H1 (cell line): Measurements from ENCODE around the gene BET1L. TPM values are rescaled to one million over a fixed set of nuclear protein-coding genes. Genes with fewer than 3 reads are reported as not detected.

ENCODE experiments used
- CTCF ChIA-PET: fragments of 300-600 bp; sonication (Branson Sonifier 250); formaldehyde crosslinking; loops from one replicate; lab custom pipeline; 2021; ENCODE audit not compliant: partially characterized antibody; lab: Charles Lee
- POLR2A ChIA-PET: fragments of 300-600 bp; sonication (Branson Sonifier 250); formaldehyde crosslinking; loops from one replicate; lab custom pipeline; 2021; ENCODE audit warnings: inconsistent platforms; ENCODE audit not compliant: partially characterized antibody; lab: Charles Lee
- DNase-seq, 2 experiments: peaks; one replicate each; pipeline versions ENCODE4 v3.0.0 to v3.0.0-alpha.2; 2010 to 2022; ENCODE audit warnings: low spot score in 2 of 2, low read depth in 1 of 2, mixed read lengths in 1 of 2
- FAIRE-seq: peaks from 2 replicates; lab custom pipeline; 2011; peaks lifted over from hg19 to GRCh38; lab: Jason Lieb, UNC
- H2AFZ ChIP-seq: 2 replicates; pipeline ENCODE4 v1.8.1; 2012; ENCODE audit warnings: low read length, inconsistent platforms
- H2AK5ac ChIP-seq: 2 replicates; pipeline ENCODE4 v1.6.1; 2013; ENCODE audit warnings: low read depth, low read length
- H2BK120ac ChIP-seq: replicated peaks from 2 replicates; pipeline ENCODE3; 2013; ENCODE audit warnings: low read depth, low read length, inconsistent platforms
- H2BK12ac ChIP-seq: 2 replicates; pipeline ENCODE4 v1.6.1; 2013; ENCODE audit warnings: low read depth, low read length
- H2BK15ac ChIP-seq: 2 replicates; pipeline ENCODE4 v1.6.1; 2013; ENCODE audit warnings: low read length
- H2BK20ac ChIP-seq: 2 replicates; pipeline ENCODE4 v1.6.1; 2013; ENCODE audit warnings: low read length
- H2BK5ac ChIP-seq: 2 replicates; pipeline ENCODE4 v1.6.1; 2013; ENCODE audit warnings: low read depth, low read length
- H3K14ac ChIP-seq: 2 replicates; pipeline ENCODE4 v1.6.1; 2013; ENCODE audit warnings: inconsistent platforms; ENCODE audit not compliant: insufficient read length
- H3K18ac ChIP-seq: 2 replicates; pipeline ENCODE4 v1.6.1; 2013; ENCODE audit warnings: low read length; ENCODE audit errors: extremely low read depth
- H3K23ac ChIP-seq: 2 replicates; pipeline ENCODE4 v1.6.1; 2013; ENCODE audit warnings: inconsistent platforms; ENCODE audit not compliant: insufficient read length
- H3K23me2 ChIP-seq: 2 replicates; pipeline ENCODE4 v1.6.1; 2013; ENCODE audit warnings: low read depth, low read length
- H3K27ac ChIP-seq: 2 replicates; pipeline ENCODE4 v1.6.1; 2011; ENCODE audit warnings: low read depth, low read length, inconsistent platforms
- H3K27me3 ChIP-seq, 4 experiments: replicated peaks in 1 of 4; 1 replicate in 1 of 4; 2 replicates in 3 of 4; pipeline versions ENCODE4 v1.6.1 to v1.8.1; 2011 to 2013; ENCODE audit warnings: low read length in 3 of 4, mild to moderate bottlenecking in 3 of 4, inconsistent platforms in 2 of 4, mixed read lengths in 2 of 4, moderate library complexity in 1 of 4; ENCODE audit not compliant: control insufficient read depth in 3 of 4, insufficient read depth in 3 of 4; ENCODE audit errors: extremely low read depth in 1 of 4
- H3K36me3 ChIP-seq, 4 experiments: 2 replicates each; pipeline versions ENCODE4 v1.6.1 to v1.8.1; 2011 to 2013; ENCODE audit warnings: mild to moderate bottlenecking in 4 of 4, low read length in 3 of 4, moderate library complexity in 2 of 4, control low read depth in 1 of 4, inconsistent platforms in 1 of 4; ENCODE audit not compliant: insufficient read depth in 4 of 4, control insufficient read depth in 2 of 4
- H3K4ac ChIP-seq: replicated peaks from 2 replicates; pipeline ENCODE3; 2013; ENCODE audit warnings: low read length, low read depth, mixed read lengths, inconsistent platforms; ENCODE audit not compliant: insufficient read length
- H3K4me1 ChIP-seq, 4 experiments: replicated peaks in 1 of 4; 1 replicate in 1 of 4; 2 replicates in 3 of 4; pipeline versions ENCODE4 v1.6.1 to v1.8.1; 2011 to 2013; ENCODE audit warnings: low read length in 3 of 4, inconsistent platforms in 2 of 4, mixed read lengths in 1 of 4; ENCODE audit not compliant: insufficient read depth in 4 of 4, control insufficient read depth in 3 of 4
- H3K4me2 ChIP-seq, 2 experiments: 2 replicates each; pipeline versions ENCODE4 v1.6.1 to v1.8.1; 2011 to 2013; ENCODE audit warnings: low read depth in 2 of 2, low read length in 2 of 2, control low read depth in 1 of 2, inconsistent platforms in 1 of 2, mild to moderate bottlenecking in 1 of 2; ENCODE audit not compliant: insufficient read depth in 1 of 2
- H3K4me3 ChIP-seq, 4 experiments: fragments of 200-600, 300-600 bp in 1 of 4; sonication (generic), shearing (Covaris generic), sonication (Bioruptor Twin) in 1 of 4; 2 replicates each; pipeline versions ENCODE4 v1.5.1 to v1.8.1; 2011 to 2016; ENCODE audit warnings: low read length in 4 of 4, low read depth in 3 of 4, control low read depth in 2 of 4, inconsistent platforms in 2 of 4, mild to moderate bottlenecking in 2 of 4, mixed read lengths in 1 of 4, moderate library complexity in 1 of 4; ENCODE audit not compliant: insufficient read depth in 2 of 4; ENCODE audit errors: extremely low read depth in 1 of 4
- H3K56ac ChIP-seq: replicated peaks from 2 replicates; pipeline ENCODE3; 2013; ENCODE audit warnings: low read depth, mild to moderate bottlenecking, mixed read lengths, low read length, inconsistent platforms; ENCODE audit not compliant: insufficient read length
- H3K79me1 ChIP-seq: 2 replicates; pipeline ENCODE4 v1.6.1; 2013; ENCODE audit warnings: low read depth, low read length, control low read depth
- H3K79me2 ChIP-seq, 2 experiments: 2 replicates each; pipeline versions ENCODE4 v1.6.1 to v1.8.1; 2012 to 2013; ENCODE audit warnings: low read length in 2 of 2, mild to moderate bottlenecking in 2 of 2, inconsistent platforms in 1 of 2; ENCODE audit not compliant: insufficient read depth in 2 of 2, control insufficient read depth in 1 of 2
- H3K9ac ChIP-seq, 4 experiments: replicated peaks in 1 of 4; 1 replicate in 1 of 4; 2 replicates in 3 of 4; pipeline versions ENCODE4 v1.6.1 to v1.8.1; 2011 to 2013; ENCODE audit warnings: low read depth in 3 of 4, low read length in 3 of 4, control low read depth in 2 of 4, mild to moderate bottlenecking in 2 of 4, moderate library complexity in 2 of 4, inconsistent platforms in 1 of 4; ENCODE audit errors: extremely low read depth in 1 of 4
- H3K9me3 ChIP-seq, 2 experiments: 2 replicates each; pipeline versions ENCODE4 v1.6.1 to v1.8.1; 2012 to 2013; ENCODE audit warnings: mild to moderate bottlenecking in 2 of 2, moderate library complexity in 2 of 2, control low read depth in 1 of 2, inconsistent platforms in 1 of 2, low read depth in 1 of 2, low read length in 1 of 2, mixed read lengths in 1 of 2; ENCODE audit not compliant: insufficient read depth in 2 of 2
- H4K20me1 ChIP-seq, 2 experiments: replicated peaks in 1 of 2; 2 replicates each; pipeline versions ENCODE3 to v1.8.1; 2011 to 2013; ENCODE audit warnings: inconsistent platforms in 2 of 2, low read length in 2 of 2, mild to moderate bottlenecking in 1 of 2; ENCODE audit not compliant: insufficient read depth in 2 of 2, control insufficient read depth in 1 of 2
- H4K5ac ChIP-seq: 2 replicates; pipeline ENCODE4 v1.6.1; 2013; ENCODE audit warnings: low read length, low read depth, mixed read lengths, inconsistent platforms; ENCODE audit not compliant: insufficient read length
- H4K8ac ChIP-seq: 2 replicates; pipeline ENCODE4 v1.8.0; 2013; ENCODE audit warnings: mild to moderate bottlenecking, moderate library complexity, low read length, inconsistent platforms; ENCODE audit not compliant: insufficient read depth; ENCODE audit errors: extremely low read depth
- H4K91ac ChIP-seq: replicated peaks from 2 replicates; pipeline ENCODE3; 2013; ENCODE audit warnings: low read length, mixed read lengths, inconsistent platforms; ENCODE audit not compliant: insufficient read length
- POLR2AphosphoS5 ChIP-seq: IDR thresholded peaks from 2 replicates; pipeline ENCODE4 v1.6.1; 2011; ENCODE audit warnings: low read depth, low read length
- SP2 ChIP-seq: IDR thresholded peaks from 2 replicates; pipeline ENCODE4 v1.6.1; 2012; ENCODE audit warnings: mild to moderate bottlenecking, low read length, inconsistent platforms
- WGBS, 2 experiments: shearing (Covaris generic) in 1 of 2; methylation state at CpG; one replicate each; pipeline versions ENCODE4 v1.1.6 to v1.1.7; 2013 to 2015; ENCODE audit warnings: low lambda C conversion rate in 2 of 2, mixed read lengths in 2 of 2, inconsistent platforms in 1 of 2, low coverage in 1 of 2, missing lambda C conversion rate in 1 of 2; ENCODE audit not compliant: insufficient replicate concordance in 2 of 2, insufficient coverage in 1 of 2, insufficient read length in 1 of 2; ENCODE audit errors: extremely low coverage in 1 of 2, missing lambda C conversion rate in 1 of 2; 5-methylcytosine and 5-hydroxymethylcytosine counted together
- polyA plus RNA-seq, 7 experiments: library from polyadenylated mRNA; depleted of rRNA in 3 of 7; stranded (reverse) in 5 of 7; unstranded in 2 of 7; fragments of >200 nt in 5 of 7; fragments of 200-250 nt in 2 of 7; gene quantifications; 1 replicate in 5 of 7; 2 replicates in 1 of 7; 4 replicates in 1 of 7; pipeline versions ENCODE4 v1.2.1 to v1.2.3, GENCODE V29; 2011 to 2013; ENCODE audit warnings: missing spikeins in 2 of 7, mixed read lengths in 2 of 7
- total RNA-seq: library from RNA; stranded (reverse); fragmentation: NEBNext Ultra II Directional; extraction: Animal tissue kit (Norgen Biotek cat#: 25700); gene quantifications from 2 replicates; pipeline ENCODE4 v1.2.1, GENCODE V29; 2021

BET1L gene
- total and polyA plus RNA-seq, 2 of the 8 experiments (the other 6 are each of a cell fraction or from before 2014, with no cell fraction given) = 40.2 to 61.9 TPM

- POLR2A ChIA-PET = interaction anchor here (0.7 to 3.1 kb wide), 5 partner anchors 8 to 27 kb away, joined by 3 to 9 read pairs (median 4); no protein-coding TSS in a partner anchor
- no peak overlapping the region for H3K23ac ChIP-seq
Measured at GRCh38 chr11:253160-253885, 46.1 kb upstream of the BET1L start.

More at GRCh38 chr11:253160-253885, 46.1 kb upstream of the BET1L start:
- no peaks in the 10 kb centered on the region for H3K9me3 ChIP-seq
- no peak overlapping the region for H2BK12ac ChIP-seq
- no peaks in the 10 kb centered on the region for H4K20me1 ChIP-seq
- no peaks in the 10 kb centered on the region for H3K4me1 ChIP-seq
- no peak overlapping the region for H3K4me2 ChIP-seq
- H3K27ac ChIP-seq = no peak overlapping the region
- no peak overlapping the region for H3K9ac ChIP-seq
- H3K79me2 ChIP-seq = no peaks in the 10 kb centered on the region
- no peak overlapping the region for H2AK5ac ChIP-seq
- H3K23me2 ChIP-seq = peaks cover 8% of the 10 kb centered on the region
- no peak overlapping the region for H3K4ac ChIP-seq
- H3K79me1 ChIP-seq = no peaks in the 10 kb centered on the region
- H2BK15ac ChIP-seq = no peak overlapping the region
- peaks cover 15 to 34% (median 24%) of the 10 kb centered on the region in 4 experiments for H3K36me3 ChIP-seq
- CTCF ChIA-PET = interaction anchor here (1.0 to 9.8 kb wide), 11 partner anchors 13 to 112 kb away, joined by 3 to 212 read pairs (median 33); partner anchors contain the start of genes B4GALNT4, IFITM2, NLRP6 and PGGHG
- no peaks in the 10 kb centered on the region; a peak in 1 of 7 replicates for H3K27me3 ChIP-seq
- TF ChIP-seq POLR2AphosphoS5 = 0 out of 2 replicates have a peak, but pooled peaks have one; percentile 16
- TF ChIP-seq SP2 = no peak
- 96% methylated on average over 13 of the region's 13 CpGs; no CpG with 5 or more reads in 1 of the 2 experiments for WGBS, 2 experiments
- H4K5ac ChIP-seq = no peak overlapping the region
- H3K14ac ChIP-seq = no peak overlapping the region
- no peak overlapping the region for H2BK120ac ChIP-seq
- no peak overlapping the region for H2AFZ ChIP-seq
- DNase-seq = no peak
- H3K18ac ChIP-seq = no peak overlapping the region
- no peak overlapping the region for H3K56ac ChIP-seq
- no peak overlapping the region for H4K91ac ChIP-seq
- H2BK5ac ChIP-seq = no peak overlapping the region
- no peak overlapping the region for H3K4me3 ChIP-seq
- FAIRE-seq = no peak
- H4K8ac ChIP-seq = no peak overlapping the region
- H2BK20ac ChIP-seq = no peak overlapping the region
